GM12864 (cell line): ENCODE results near the gene ASTN1.

Experiments used
- DNase-seq: peaks from one replicate; pipeline ENCODE4 v3.0.0-alpha.2; 2011; ENCODE audit warnings: low read depth
- H3K4me3 ChIP-seq: 2 replicates; pipeline ENCODE4 v1.5.1; 2011; ENCODE audit warnings: mild to moderate bottlenecking, low read depth, low read length, control low read depth
- TF ChIP-seq, protein P1 (sequence below): IDR thresholded peaks from 2 replicates; pipeline ENCODE4 v1.5.1; 2011; ENCODE audit warnings: low read depth, mild to moderate bottlenecking, moderate library complexity, low read length, control low read depth, inconsistent platforms; ENCODE audit errors: missing control alignments

Gene ASTN1

GRCh38 chr1:176820391-176821031 lies 344.0 kb downstream of the ASTN1 start:
- no peak overlapping the region for H3K4me3 ChIP-seq
- DNase-seq: no peak
- TF ChIP-seq, protein P1, sequence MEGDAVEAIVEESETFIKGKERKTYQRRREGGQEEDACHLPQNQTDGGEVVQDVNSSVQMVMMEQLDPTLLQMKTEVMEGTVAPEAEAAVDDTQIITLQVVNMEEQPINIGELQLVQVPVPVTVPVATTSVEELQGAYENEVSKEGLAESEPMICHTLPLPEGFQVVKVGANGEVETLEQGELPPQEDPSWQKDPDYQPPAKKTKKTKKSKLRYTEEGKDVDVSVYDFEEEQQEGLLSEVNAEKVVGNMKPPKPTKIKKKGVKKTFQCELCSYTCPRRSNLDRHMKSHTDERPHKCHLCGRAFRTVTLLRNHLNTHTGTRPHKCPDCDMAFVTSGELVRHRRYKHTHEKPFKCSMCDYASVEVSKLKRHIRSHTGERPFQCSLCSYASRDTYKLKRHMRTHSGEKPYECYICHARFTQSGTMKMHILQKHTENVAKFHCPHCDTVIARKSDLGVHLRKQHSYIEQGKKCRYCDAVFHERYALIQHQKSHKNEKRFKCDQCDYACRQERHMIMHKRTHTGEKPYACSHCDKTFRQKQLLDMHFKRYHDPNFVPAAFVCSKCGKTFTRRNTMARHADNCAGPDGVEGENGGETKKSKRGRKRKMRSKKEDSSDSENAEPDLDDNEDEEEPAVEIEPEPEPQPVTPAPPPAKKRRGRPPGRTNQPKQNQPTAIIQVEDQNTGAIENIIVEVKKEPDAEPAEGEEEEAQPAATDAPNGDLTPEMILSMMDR: no peak

DNA sequence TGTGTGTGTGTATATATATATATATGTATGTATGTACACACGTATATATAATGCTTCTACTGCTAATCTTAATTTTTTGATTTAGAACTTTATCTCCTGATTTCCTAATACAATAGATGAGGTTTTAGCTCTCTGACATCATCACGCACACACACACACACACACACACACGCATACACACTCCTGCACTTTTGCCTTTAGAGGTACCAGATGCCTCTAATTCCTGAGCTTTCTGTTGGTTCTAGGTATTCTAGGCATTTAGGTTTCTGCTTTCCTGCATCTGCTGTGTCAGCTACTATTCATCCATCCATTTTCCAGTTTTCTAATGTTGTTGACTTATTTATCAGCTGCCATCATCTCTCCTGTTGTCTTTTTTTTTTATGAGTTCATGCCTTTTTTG lies 348.3 kb downstream of the ASTN1 start:
- DNase-seq: no peak
- TF ChIP-seq, protein P1: no peak
- no peak overlapping the region for H3K4me3 ChIP-seq

- no peak for DNase-seq
- H3K4me3 ChIP-seq: no peak overlapping the region
- TF ChIP-seq, protein P1: no peak
These were observed 348.9 kb downstream of the ASTN1 start for GRCh38 chr1:176815621-176816020.

DNA sequence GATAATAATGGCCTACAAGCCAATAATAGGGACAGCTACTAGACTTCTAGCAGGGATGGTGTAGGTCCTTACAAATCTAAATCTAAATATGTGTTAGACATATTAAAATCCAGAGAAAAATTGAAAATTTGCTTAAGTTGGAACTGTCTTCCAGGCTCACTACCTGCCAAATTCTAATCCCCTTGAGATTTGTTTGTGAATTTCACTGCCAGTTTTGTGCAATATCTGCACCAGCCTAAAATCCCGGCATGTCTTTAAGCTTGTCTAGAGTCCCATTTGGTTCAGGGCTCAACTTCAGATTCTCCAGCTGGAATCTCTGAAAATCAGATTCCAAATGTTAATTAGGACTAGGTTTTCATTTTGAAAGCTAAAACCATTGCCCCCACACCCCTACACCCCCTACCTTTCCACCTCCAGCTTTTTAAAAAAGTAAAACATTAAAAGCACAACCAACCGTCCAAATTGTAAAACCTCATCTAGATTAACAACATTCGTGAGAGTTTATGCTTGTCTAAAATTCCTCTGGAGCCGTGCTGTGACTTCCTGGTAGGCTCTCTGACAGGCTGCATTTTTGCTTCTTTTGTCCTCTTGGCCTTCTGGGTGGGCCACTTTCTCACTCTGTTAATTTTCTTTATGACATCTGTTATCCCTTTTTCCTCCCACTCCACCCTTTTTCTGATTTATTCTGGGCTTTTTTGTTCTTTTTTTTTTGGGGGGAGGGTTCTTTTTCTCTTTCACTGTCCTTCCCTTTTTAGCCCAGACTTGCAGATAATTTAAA lies 352.8 kb downstream of the ASTN1 start:
- no peak overlapping the region for H3K4me3 ChIP-seq
- DNase-seq: no peak
- TF ChIP-seq, protein P1: no peak

- no peak for DNase-seq
- TF ChIP-seq, protein P1: no peak
These were observed 355.2 kb downstream of the ASTN1 start for GRCh38 chr1:176809292-176809691.

More at GRCh38 chr1:176809292-176809691, 355.2 kb downstream of the ASTN1 start:
- H3K4me3 ChIP-seq: no peak overlapping the region
